Measurements from ENCODE around the gene MCM5. TPM values are rescaled to one million over a fixed set of nuclear protein-coding genes. Genes with fewer than 3 reads are reported as not detected.
"Not testable (repeated sequence)": the region's sequence is repeated elsewhere in the genome, so short reads cannot be mapped to it uniquely, and the experiment has no call there.

MCM5 gene
- total and polyA plus RNA-seq, 2 of the 13 experiments (the other 11 are each of a cell fraction or from before 2014, with no cell fraction given), result 40.2 to 93.5 TPM

GRCh38 chr22:35437049-35437448, 37.1 kb downstream of the MCM5 start (continued):
- TF ChIP-seq MLX (CRISPR knock-in tag; IDR thresholded peaks at IDR 0.05) (no peak), ZNF513 (CRISPR knock-in tag; conservative IDR thresholded peaks at IDR 0.05) (no peak)

- H2AFZ ChIP-seq (ENCODE audit: low read length); H3K9ac ChIP-seq (ENCODE audit: insufficient read depth, low read depth, low read length); H3K27ac ChIP-seq (ENCODE audit: extremely low read length, insufficient read depth, low read length); intact Hi-C loops (cut with micrococcal nuclease; ENCODE audit: unreplicated experiment); H3K36me3 ChIP-seq (replicated peaks in 1 of 2; ENCODE audit: control insufficient read depth in 1 of 2, insufficient read depth in 2 of 2, low read length in 2 of 2); FAIRE-seq; H3K4me3 ChIP-seq (replicated peaks in 1 of 3; ENCODE audit: insufficient read depth in 1 of 3, low read depth in 2 of 3, low read length in 3 of 3); H3K79me2 ChIP-seq (ENCODE audit: insufficient read depth, low read length); CTCF ChIA-PET (ENCODE audit: low intra/inter-chr PET ratio, low total read pairs); DNase-seq (ENCODE audit: low spot score); H3K4me2 ChIP-seq (ENCODE audit: low read depth, low read length); H3K9me3 ChIP-seq (ENCODE audit: low read length); POLR2A ChIA-PET; BruUV-seq (replicated peaks); H4K20me1 ChIP-seq (ENCODE audit: insufficient read depth, low read length); H3K4me1 ChIP-seq (ENCODE audit: insufficient read depth, low read length); H3K27me3 ChIP-seq (ENCODE audit: control insufficient read depth in 1 of 2, insufficient read depth in 2 of 2, low read length in 2 of 2); ATAC-seq: not testable (repeated sequence)
- in situ Hi-C loops (cut with HindIII; ENCODE audit: extremely low pct_ligation_motif_present, low pct_unique_long_range_greater_than_20kb), result loop anchor here (25.0 kb wide), 1 partner anchor 298 kb away; no protein-coding TSS in a partner anchor
- 62% methylated on average over 3 of the region's 3 CpGs for WGBS (ENCODE audit: low lambda C conversion rate)
These were observed 38.9 kb downstream of the MCM5 start for GRCh38 chr22:35438673-35439364.

GRCh38 chr22:35439365-35439717, 39.4 kb downstream of the MCM5 start:
- H3K4me2 ChIP-seq (ENCODE audit: low read depth, low read length), result no peak overlapping the region
- no peak overlapping the region for H3K9ac ChIP-seq (ENCODE audit: insufficient read depth, low read depth, low read length)
- BruUV-seq (replicated peaks), result no TSS peak
- no peak overlapping the region for H3K4me3 ChIP-seq (replicated peaks in 1 of 3; ENCODE audit: insufficient read depth in 1 of 3, low read depth in 2 of 3, low read length in 3 of 3)
- 79% methylated on average over 1 of the region's 1 CpG for WGBS (ENCODE audit: low lambda C conversion rate)
- no peaks in the 10 kb centered on the region for H3K4me1 ChIP-seq (ENCODE audit: insufficient read depth, low read length)
- intact Hi-C loops (cut with micrococcal nuclease; ENCODE audit: unreplicated experiment) (no loop called here), in situ Hi-C loops (cut with HindIII; ENCODE audit: extremely low pct_ligation_motif_present, low pct_unique_long_range_greater_than_20kb) (loop anchor here (25.0 kb wide), 1 partner anchor 298 kb away; no protein-coding TSS in a partner anchor)
- FAIRE-seq (no peak), DNase-seq (ENCODE audit: low spot score) (no peak), ATAC-seq (no peak)
- peaks cover 0 to 1% of the 10 kb centered on the region in 2 experiments; a peak in 1 of 5 replicates for H3K36me3 ChIP-seq (replicated peaks in 1 of 2; ENCODE audit: control insufficient read depth in 1 of 2, insufficient read depth in 2 of 2, low read length in 2 of 2)
- no peak overlapping the region for H2AFZ ChIP-seq (ENCODE audit: low read length)
- no peaks in the 10 kb centered on the region for H3K79me2 ChIP-seq (ENCODE audit: insufficient read depth, low read length)
- H3K9me3 ChIP-seq (ENCODE audit: low read length), result no peaks in the 10 kb centered on the region
- ChIA-PET CTCF (ENCODE audit: low intra/inter-chr PET ratio, low total read pairs) (no interaction called here), POLR2A (no interaction called here)
- no peak overlapping the region for H3K27ac ChIP-seq (ENCODE audit: extremely low read length, insufficient read depth, low read length)
- H3K27me3 ChIP-seq (ENCODE audit: control insufficient read depth in 1 of 2, insufficient read depth in 2 of 2, low read length in 2 of 2), result no peaks in the 10 kb centered on the region
- no peaks in the 10 kb centered on the region for H4K20me1 ChIP-seq (ENCODE audit: insufficient read depth, low read length)
- TF ChIP-seq ZNF746 (CRISPR knock-in tag; IDR thresholded peaks at IDR 0.05), result no peak
- TF ChIP-seq REST (IDR thresholded peaks at IDR 0.05; ENCODE audit: borderline replicate concordance in 1 of 2, low read depth in 1 of 2, low read length in 2 of 2), result no peak
- TF ChIP-seq CENPBD1 (CRISPR knock-in tag; IDR thresholded peaks at IDR 0.05; ENCODE audit: borderline replicate concordance, low read depth), result no peak
- TF ChIP-seq REXO4 (CRISPR knock-in tag; IDR thresholded peaks at IDR 0.05; ENCODE audit: borderline replicate concordance), result no peak
- no peak for TF ChIP-seq TAF1 (CRISPR knock-in tag; IDR thresholded peaks at IDR 0.05)
- no peak for TF ChIP-seq ATF5 (CRISPR knock-in tag; IDR thresholded peaks at IDR 0.05; ENCODE audit: low read depth)

Measured in HepG2 (cell line).